Smooth muscle cell (in vitro differentiated cells): Measurements from ENCODE around the gene MAPKAPK2. TPM values are rescaled to one million over a fixed set of nuclear protein-coding genes. Genes with fewer than 3 reads are reported as not detected.
A peak's percentile ranks its signal among the peaks of the same experiment; 100 is the strongest.

Experiments
- DNase-seq: peaks from one replicate; lab custom pipeline; 2025; ENCODE audit not compliant: unreplicated experiment; lab: John Stamatoyannopoulos, UW
- H2AFZ ChIP-seq: fragments of 200-600 bp; sonication (generic); 2 replicates; pipeline ENCODE4 v1.6.0; 2016; ENCODE audit warnings: antibody characterized with exemption, low read depth, mild to moderate bottlenecking
- H3F3A ChIP-seq: fragments of 200-600 bp; sonication (generic); 2 replicates; pipeline ENCODE4 v1.6.0; 2017; ENCODE audit warnings: antibody characterized with exemption, low read depth
- H3K27ac ChIP-seq: fragments of 200-600 bp; sonication (generic); 2 replicates; pipeline ENCODE4 v1.5.1; 2016; ENCODE audit warnings: low read depth, mild to moderate bottlenecking
- H3K27me3 ChIP-seq: fragments of 200-600 bp; sonication (generic); 2 replicates; pipeline ENCODE4 v1.6.1; 2016; ENCODE audit warnings: low read depth, mild to moderate bottlenecking
- H3K36me3 ChIP-seq: fragments of 200-600 bp; sonication (generic); 2 replicates; pipeline ENCODE4 v1.5.1; 2016; ENCODE audit warnings: low read depth
- H3K4me1 ChIP-seq: fragments of 200-600 bp; sonication (generic); 2 replicates; pipeline ENCODE4 v1.5.1; 2016; ENCODE audit warnings: low read depth
- H3K4me2 ChIP-seq: fragments of 200-600 bp; sonication (generic); 2 replicates; pipeline ENCODE4 v1.6.0; 2016; ENCODE audit warnings: mild to moderate bottlenecking
- H3K4me3 ChIP-seq: fragments of 200-600 bp; sonication (generic); 2 replicates; pipeline ENCODE4 v1.5.1; 2016; ENCODE audit warnings: mild to moderate bottlenecking
- H3K79me2 ChIP-seq: fragments of 200-600 bp; sonication (generic); 2 replicates; pipeline ENCODE4 v1.6.0; 2016; ENCODE audit warnings: low read depth, mild to moderate bottlenecking
- H3K9ac ChIP-seq: fragments of 200-600 bp; sonication (generic); 2 replicates; pipeline ENCODE4 v1.6.0; 2016; ENCODE audit warnings: low read depth
- H3K9me3 ChIP-seq: fragments of 200-600 bp; sonication (generic); replicated peaks from 2 replicates; pipeline ENCODE4 v1.5.1; 2016; ENCODE audit warnings: low read depth
- H4K20me1 ChIP-seq: fragments of 200-600 bp; sonication (generic); 2 replicates; pipeline ENCODE4 v1.6.0; 2016; ENCODE audit warnings: low read depth
- WGBS: methylation state at CpG from one replicate; pipeline ENCODE4 v1.1.7; 2016; ENCODE audit warnings: low lambda C conversion rate; 5-methylcytosine and 5-hydroxymethylcytosine counted together
- polyA plus RNA-seq: library from polyadenylated mRNA; unstranded; fragments of >200 nt; fragmentation: Nextera tagmentation; extraction: Ambion mirVana; gene quantifications from 2 replicates; pipeline ENCODE4 v1.2.1, GENCODE V29; 2016
- total RNA-seq: library from RNA; depleted of rRNA; stranded (reverse); fragments of >200 nt; gene quantifications from 2 replicates; pipeline ENCODE4 v1.2.3, GENCODE V29; 2014
- TF ChIP-seq, protein P1 (sequence below): fragments of 200-600 bp; sonication (generic); IDR thresholded peaks from 2 replicates; pipeline ENCODE4 v1.5.1; 2017; ENCODE audit warnings: borderline replicate concordance, mild to moderate bottlenecking, antibody characterized with exemption; ENCODE audit not compliant: insufficient read depth, poor library complexity, severe bottlenecking

MAPKAPK2 gene
- total and polyA plus RNA-seq, 2 experiments from 2014 or later: 14.3 to 40.9 TPM

DNA sequence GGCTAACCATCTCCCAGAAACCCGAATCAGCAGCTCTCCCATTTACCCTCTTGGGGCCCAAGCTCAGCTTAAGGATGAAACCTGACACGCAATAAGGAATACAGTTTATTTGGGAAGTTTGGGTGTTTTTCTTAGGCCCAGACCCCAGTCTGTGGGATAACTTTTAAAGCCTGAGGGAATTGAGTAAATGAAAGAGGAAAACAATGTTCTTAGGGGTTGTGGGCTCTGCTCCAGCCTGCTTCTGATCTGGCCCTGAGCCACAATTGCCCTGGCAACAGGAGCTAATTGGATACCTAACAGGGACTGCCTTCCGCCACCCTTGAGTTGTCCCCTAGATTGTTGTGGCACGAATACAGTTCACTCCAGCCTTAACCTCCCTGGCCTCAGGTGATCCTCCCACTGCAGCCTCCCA, 29.2 kb upstream of the MAPKAPK2 start:
- H3K27me3 ChIP-seq: peaks cover 9% of the 10 kb centered on the region
- no peaks in the 10 kb centered on the region for H3F3A ChIP-seq
- H3K27ac ChIP-seq: no peak overlapping the region

DNA sequence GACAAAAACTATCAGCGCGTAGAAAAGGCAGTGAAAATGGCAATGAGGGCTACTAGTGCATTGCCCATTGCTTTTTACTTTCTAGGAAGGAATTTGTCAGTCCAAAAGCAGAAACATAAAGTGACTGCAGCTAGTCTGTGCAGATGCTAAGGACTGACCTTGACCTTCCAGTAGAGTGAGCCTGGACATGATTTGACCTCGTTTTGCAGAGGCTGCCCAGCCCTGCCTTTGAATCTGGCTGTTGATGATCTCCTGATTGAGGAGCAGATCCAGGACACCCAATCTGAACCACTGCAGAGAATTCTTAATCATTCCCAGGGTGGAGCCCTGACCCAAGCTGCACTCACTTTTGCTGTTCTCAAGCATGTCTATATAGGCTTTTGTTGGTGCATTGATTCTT, 27.8 kb upstream of the MAPKAPK2 start:
- Histone ChIP-seq H3K9ac (no peak overlapping the region), H3K9me3 (no peaks in the 10 kb centered on the region), H3K79me2 (no peaks in the 10 kb centered on the region), H3K4me1 (peaks cover 15% of the 10 kb centered on the region), H2AFZ (no peak overlapping the region), H4K20me1 (no peaks in the 10 kb centered on the region), H3K4me2 (no peak overlapping the region), H3F3A (no peaks in the 10 kb centered on the region), H3K36me3 (no peaks in the 10 kb centered on the region), H3K27ac (no peak overlapping the region), H3K4me3 (no peak overlapping the region), H3K27me3 (peaks cover 9% of the 10 kb centered on the region)
- DNase-seq: no peak
- TF ChIP-seq, protein P1, sequence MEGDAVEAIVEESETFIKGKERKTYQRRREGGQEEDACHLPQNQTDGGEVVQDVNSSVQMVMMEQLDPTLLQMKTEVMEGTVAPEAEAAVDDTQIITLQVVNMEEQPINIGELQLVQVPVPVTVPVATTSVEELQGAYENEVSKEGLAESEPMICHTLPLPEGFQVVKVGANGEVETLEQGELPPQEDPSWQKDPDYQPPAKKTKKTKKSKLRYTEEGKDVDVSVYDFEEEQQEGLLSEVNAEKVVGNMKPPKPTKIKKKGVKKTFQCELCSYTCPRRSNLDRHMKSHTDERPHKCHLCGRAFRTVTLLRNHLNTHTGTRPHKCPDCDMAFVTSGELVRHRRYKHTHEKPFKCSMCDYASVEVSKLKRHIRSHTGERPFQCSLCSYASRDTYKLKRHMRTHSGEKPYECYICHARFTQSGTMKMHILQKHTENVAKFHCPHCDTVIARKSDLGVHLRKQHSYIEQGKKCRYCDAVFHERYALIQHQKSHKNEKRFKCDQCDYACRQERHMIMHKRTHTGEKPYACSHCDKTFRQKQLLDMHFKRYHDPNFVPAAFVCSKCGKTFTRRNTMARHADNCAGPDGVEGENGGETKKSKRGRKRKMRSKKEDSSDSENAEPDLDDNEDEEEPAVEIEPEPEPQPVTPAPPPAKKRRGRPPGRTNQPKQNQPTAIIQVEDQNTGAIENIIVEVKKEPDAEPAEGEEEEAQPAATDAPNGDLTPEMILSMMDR: no peak
- WGBS: 94% methylated on average over 3 of the region's 3 CpGs

More for the DNA sequence above, 29.2 kb upstream of the MAPKAPK2 start:
- 81% methylated on average over 4 of the region's 4 CpGs for WGBS
- no peak overlapping the region for H3K4me2 ChIP-seq
- H4K20me1 ChIP-seq: no peaks in the 10 kb centered on the region
- DNase-seq: no peak
- TF ChIP-seq, protein P1: no peak
- H3K4me3 ChIP-seq: no peak overlapping the region
- H3K9me3 ChIP-seq: no peaks in the 10 kb centered on the region
- no peaks in the 10 kb centered on the region for H3K79me2 ChIP-seq
- H3K9ac ChIP-seq: no peak overlapping the region
- H3K36me3 ChIP-seq: peaks cover 4% of the 10 kb centered on the region
- peaks cover 15% of the 10 kb centered on the region for H3K4me1 ChIP-seq
- H2AFZ ChIP-seq: no peak overlapping the region

DNA sequence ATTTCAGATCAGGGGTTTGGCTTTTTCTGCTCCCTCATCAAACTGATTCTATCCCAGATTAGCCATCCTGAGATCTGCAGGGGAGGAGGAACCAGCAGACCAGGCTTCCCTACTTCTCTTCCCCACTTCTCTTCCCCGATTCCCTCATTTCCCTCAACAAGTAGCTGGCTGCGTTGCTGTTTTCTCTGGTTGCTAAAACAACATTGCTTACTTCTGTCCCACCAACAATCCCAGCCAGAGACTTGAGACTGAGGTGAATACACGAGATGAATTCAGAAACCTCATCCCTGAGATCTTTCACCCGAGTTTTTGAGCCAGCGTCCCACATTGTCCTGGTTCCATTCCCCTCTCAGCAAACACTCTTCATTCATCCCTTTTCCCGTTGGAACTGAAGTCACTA, 27.0 kb upstream of the MAPKAPK2 start:
- no peak for DNase-seq
- H2AFZ ChIP-seq: no peak overlapping the region
- no peaks in the 10 kb centered on the region for H3F3A ChIP-seq
- H3K9ac ChIP-seq: no peak overlapping the region
- no peak overlapping the region for H3K4me3 ChIP-seq
- TF ChIP-seq, protein P1: no peak
- peaks cover 15% of the 10 kb centered on the region for H3K4me1 ChIP-seq
- no peak overlapping the region for H3K27ac ChIP-seq
- no peaks in the 10 kb centered on the region for H3K79me2 ChIP-seq
- no peaks in the 10 kb centered on the region for H3K36me3 ChIP-seq
- WGBS: 65% methylated on average over 6 of the region's 6 CpGs
- no peaks in the 10 kb centered on the region for H3K9me3 ChIP-seq
- H3K27me3 ChIP-seq: peaks cover 17% of the 10 kb centered on the region
- no peak overlapping the region for H3K4me2 ChIP-seq
- no peaks in the 10 kb centered on the region for H4K20me1 ChIP-seq

DNA sequence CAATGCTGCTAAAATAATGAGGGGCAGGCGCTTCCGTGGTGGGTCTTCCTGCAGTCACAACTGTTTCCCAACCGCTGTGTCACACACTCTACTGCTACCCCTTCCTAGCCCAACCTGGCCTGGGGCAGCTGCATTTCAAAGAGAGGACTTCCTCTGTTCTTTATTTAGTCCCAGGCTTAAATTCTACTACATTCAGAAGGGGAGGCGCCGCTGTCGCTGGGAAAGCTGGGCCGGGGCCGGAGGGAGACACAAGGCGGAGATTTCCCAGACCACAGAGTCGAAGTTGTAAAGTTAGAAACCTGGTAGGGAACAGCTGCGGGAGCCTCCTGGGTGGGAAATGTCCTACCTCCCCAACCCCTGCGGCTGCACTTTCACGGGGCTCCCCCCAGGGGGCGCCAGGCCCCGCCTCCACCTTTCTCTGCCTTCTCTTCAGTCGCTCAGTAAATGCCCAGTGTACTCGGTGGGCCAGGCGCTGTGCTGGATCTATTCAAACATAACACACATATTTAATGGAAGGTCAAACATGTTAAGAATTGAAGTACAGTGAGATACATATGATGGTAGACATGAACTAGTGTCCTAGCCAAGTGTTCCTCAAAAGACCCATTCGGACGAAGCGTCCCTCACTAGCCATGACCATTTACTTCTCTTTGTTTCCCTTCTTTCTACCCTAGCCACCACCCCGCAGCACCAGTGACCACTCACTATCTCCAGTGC, 26.3 kb upstream of the MAPKAPK2 start:
- Histone ChIP-seq H3K4me2 (peak overlapping the region; percentile 15), H2AFZ (no peak overlapping the region)

More for the DNA sequence above, 26.3 kb upstream of the MAPKAPK2 start:
- Histone ChIP-seq H3K27ac (no peak overlapping the region), H3K4me3 (no peak overlapping the region), H3K79me2 (no peaks in the 10 kb centered on the region), H3F3A (no peaks in the 10 kb centered on the region), H3K27me3 (peaks cover 24% of the 10 kb centered on the region), H4K20me1 (no peaks in the 10 kb centered on the region), H3K4me1 (peaks cover 15% of the 10 kb centered on the region), H3K9ac (no peak overlapping the region), H3K9me3 (no peaks in the 10 kb centered on the region), H3K36me3 (no peaks in the 10 kb centered on the region)
- DNase-seq: no peak
- TF ChIP-seq, protein P1: peak; percentile 91
- WGBS: 19% methylated on average over 21 of the region's 22 CpGs
